NCI-H187 (cell line): Measurements from ENCODE around the gene SPATA31A1.
"Not testable (repeated sequence)": the region's sequence is repeated elsewhere in the genome, so short reads cannot be mapped to it uniquely, and the experiment has no call there.

Experiments used
- DNase-seq, 2 experiments: peaks; one replicate each; lab custom pipeline; 2025; lab: John Stamatoyannopoulos, UW

Gene SPATA31A1

GRCh38 chr9:39355369-39355768 is at the start of gene SPATA31A1:
SPATA31A1 (plus strand) TSS chr9:39355669; CDS start chr9:39355731, 62 bp downstream.
- DNase-seq, result not testable (repeated sequence)

GRCh38 chr9:39407261-39408204 is 52.1 kb downstream of the SPATA31A1 start:
- not testable (repeated sequence) for DNase-seq

GRCh38 chr9:39411254-39411940 is 55.9 kb downstream of the SPATA31A1 start:
- not testable (repeated sequence) for DNase-seq
